Omental fat pad (tissue), 4 donors: ENCODE results near the gene MS4A8. TPM values are rescaled to one million over a fixed set of nuclear protein-coding genes. Genes with fewer than 3 reads are reported as not detected.
"Not testable (repeated sequence)": the region's sequence is repeated elsewhere in the genome, so short reads cannot be mapped to it uniquely, and the experiment has no call there.

Experiments used
- ATAC-seq: fragments of 150-250 bp; one replicate; pipeline ENCODE4 v1.9.1; 2016; ENCODE audit warnings: mild to moderate bottlenecking, moderate library complexity; ENCODE audit not compliant: low FRiP score
- DNase-seq: peaks from one replicate; pipeline ENCODE4 v3.0.0-alpha.2; 2019; ENCODE audit warnings: low spot score
- total RNA-seq, 4 donors: library from RNA; depleted of rRNA; stranded (reverse); fragments of >200 nt; gene quantifications; one replicate each; pipeline ENCODE4 v1.1.0, GENCODE V29; 2016
- TF ChIP-seq, protein P1 (sequence below), 3 donors: fragments of 450-650 bp; IDR thresholded peaks; one replicate each; pipeline ENCODE4 v1.5.1; 2016 to 2017; ENCODE audit warnings: antibody characterized with exemption in 3 of 3, mild to moderate bottlenecking in 3 of 3, moderate library complexity in 2 of 3

MS4A8 gene
- total RNA-seq, 4 donors from 2014 or later = not detected

DNA sequence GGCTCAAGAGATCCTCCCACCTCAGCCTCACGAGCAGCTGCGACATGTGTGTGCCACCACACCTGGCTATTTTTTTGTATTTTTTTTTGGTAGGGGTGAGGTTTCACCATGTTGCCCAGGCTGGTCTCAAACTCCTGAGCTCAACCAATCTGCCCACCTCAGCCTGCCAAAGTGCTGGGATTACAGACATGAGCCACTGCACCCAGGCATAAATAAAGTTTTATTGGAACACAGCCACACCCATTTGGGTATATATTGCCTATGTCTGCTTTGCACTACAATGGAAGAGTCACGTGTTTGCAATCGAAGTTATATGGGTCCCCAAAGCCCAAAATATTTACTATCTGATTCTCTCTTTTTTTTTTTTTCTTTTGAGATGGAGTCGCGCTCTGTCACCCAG, 55.5 kb downstream of the MS4A8 start:
- DNase-seq (no peak), ATAC-seq (no peak)
- TF ChIP-seq, protein P1, sequence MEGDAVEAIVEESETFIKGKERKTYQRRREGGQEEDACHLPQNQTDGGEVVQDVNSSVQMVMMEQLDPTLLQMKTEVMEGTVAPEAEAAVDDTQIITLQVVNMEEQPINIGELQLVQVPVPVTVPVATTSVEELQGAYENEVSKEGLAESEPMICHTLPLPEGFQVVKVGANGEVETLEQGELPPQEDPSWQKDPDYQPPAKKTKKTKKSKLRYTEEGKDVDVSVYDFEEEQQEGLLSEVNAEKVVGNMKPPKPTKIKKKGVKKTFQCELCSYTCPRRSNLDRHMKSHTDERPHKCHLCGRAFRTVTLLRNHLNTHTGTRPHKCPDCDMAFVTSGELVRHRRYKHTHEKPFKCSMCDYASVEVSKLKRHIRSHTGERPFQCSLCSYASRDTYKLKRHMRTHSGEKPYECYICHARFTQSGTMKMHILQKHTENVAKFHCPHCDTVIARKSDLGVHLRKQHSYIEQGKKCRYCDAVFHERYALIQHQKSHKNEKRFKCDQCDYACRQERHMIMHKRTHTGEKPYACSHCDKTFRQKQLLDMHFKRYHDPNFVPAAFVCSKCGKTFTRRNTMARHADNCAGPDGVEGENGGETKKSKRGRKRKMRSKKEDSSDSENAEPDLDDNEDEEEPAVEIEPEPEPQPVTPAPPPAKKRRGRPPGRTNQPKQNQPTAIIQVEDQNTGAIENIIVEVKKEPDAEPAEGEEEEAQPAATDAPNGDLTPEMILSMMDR (IDR thresholded peaks at IDR 0.05) = no peak

DNA sequence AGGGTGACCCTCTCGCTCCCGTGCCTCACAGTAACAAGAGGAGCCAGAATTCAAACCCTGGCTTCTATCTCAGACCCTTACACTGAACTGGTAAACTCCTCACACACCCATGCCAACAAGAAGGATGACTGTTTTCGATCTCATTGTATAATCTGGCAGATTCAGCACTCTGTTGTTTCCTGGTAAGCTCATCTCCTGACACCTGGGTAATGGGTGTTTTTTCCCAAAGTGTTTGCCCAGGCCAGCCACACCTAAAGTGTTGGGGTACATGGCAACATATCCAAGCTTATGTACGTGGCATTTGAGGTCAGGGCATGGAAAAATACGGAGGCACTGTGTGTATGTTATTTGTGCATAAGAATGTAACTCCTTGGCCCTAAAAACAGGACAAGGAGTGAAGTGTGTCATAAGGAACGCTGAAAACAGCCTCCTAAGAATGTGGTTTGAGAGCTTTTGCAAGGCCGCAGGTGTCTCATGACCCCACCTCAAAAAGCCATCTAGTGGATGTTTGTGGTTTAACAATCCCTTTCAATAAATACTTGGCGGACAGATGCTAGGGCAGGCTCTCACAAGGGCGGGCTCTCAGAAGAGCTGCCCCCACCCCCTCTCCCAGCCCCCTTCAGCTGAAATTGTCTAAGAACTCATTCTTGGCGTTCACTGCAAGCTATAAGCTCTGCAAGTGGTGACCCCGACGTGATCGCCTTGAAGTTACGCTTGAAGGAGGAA, 57.1 kb downstream of the MS4A8 start, which contains the start of gene MS4A15:
Gene MS4A15, plus strand, starts transcription at position 561 of the 726 bp plus-strand sequence. CDS start 6,867 bp downstream, outside the sequence.
- TF ChIP-seq, protein P1 (IDR thresholded peaks at IDR 0.05) = no peak
- DNase-seq (no peak), ATAC-seq (no peak)

DNA sequence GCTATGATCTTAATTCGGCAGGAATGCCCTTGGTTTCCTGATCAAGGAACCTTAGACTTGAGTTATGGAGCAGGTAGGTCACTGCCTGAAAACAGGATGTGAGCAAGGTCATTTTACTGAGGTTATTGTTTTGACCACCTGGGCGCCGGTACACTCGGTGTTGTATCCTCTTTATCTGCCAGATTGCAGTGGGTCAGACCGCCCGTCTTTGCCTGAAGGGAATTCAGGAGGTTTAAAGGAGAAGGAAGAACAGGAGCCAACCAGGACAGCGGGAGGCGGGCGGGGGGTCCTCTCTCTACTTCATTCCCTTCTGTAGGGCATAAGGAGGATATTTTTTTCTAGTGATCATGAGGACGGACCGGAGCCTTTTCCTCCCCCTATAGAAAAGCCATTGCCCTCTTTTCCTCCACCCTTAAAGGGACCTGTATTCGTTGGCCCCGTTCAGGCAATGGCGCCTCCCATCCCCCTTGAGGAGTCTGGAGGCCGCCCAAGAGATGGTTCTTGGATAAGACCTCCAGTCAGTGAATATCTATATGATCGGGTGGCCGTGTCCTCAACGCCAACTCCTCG, 57.9 kb downstream of the MS4A8 start:
- no peak for ATAC-seq
- TF ChIP-seq, protein P1 (IDR thresholded peaks at IDR 0.05) = no peak
- no peak for DNase-seq

DNA sequence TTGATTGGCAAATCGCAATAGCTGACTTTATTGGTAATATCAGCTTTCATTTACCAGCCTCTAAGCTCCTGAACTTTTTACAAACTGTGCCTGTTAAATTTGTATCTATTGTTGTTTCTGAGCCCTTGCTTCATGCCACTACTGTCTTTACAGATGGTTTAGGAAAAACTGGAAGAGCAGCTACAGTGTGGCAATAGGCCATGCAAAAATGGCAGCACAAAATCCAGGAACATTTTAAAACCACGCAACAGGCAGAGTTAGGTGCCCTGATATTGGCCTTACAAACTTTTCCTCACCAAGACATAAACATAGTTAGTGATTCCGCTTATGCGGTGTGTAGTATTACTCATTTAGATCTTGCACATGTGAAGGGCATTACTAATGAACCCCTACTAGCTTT, 59.3 kb downstream of the MS4A8 start:
- not testable (repeated sequence) for ATAC-seq

DNA sequence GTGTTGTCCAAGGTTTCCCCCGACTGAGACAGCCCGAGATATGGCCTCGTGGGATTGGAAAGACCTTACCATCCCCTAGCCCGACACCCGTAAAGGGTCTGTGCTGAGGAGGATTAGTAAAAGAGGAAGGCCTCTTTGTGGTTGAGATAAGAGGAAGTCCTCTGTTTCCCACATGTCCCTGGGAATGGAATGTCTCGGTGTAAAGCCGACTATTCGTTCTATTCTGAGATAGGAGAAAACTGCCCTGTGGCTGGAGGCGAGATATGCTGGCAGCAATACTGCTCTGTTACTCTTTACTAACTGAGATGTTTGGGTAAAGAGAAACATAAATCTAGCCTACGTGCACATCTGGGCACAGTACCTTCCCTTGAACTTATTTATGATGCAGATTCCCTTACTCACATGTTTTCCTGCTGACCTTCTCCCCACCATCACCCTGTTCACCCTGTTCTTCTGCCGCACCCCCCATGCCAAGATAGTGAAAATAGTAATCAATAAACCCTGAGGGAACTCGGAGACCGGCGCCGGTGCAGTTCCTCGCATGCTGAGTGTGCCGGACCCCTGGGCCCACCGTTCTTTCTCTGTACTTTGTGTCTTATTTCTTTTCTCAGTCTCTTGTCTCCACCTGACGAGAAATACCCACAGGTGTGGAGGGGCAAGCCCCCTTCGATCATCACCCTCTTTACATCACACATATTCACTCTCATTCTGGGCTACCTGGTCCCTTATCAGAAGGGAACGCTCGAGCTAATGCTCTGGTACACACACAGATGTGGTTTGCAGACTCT, 60.2 kb downstream of the MS4A8 start:
- not testable (repeated sequence) for ATAC-seq, DNase-seq

More for the DNA sequence above, 59.3 kb downstream of the MS4A8 start:
- not testable (repeated sequence) for DNase-seq

DNA sequence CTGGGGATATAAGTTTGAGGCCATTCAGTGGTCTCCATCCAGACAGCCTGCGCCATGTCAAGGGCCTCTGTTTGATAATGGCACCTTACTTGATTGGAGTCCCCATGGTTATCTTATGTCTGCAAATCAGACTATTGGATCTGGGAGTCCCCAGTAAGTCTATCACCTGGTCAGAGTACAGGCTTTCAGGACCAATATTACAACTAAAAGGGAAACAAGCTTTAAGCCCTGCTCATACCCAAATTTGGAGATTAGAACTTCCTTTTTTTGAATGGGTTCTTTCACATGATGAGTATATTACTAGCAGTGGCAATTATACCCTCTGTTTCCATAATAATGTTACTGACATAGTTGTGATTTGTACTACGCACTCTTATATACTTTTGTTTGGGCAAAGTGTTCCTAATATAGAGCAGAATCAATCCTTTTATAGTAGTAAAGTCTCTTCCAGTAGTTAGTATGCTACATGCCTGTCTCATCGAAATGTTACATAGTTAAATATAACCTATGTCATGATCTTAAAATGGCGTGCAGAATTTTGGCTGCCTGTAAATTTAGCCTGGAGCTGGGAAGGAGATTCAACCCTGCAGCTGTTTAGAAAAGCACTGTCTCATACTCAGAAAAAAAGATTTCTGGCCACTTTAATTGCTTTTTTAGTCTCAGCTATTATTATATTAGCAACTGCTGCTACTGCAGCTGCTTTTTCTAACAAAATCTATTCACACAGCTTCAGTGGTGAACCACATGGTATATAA, 62.2 kb downstream of the MS4A8 start:
- TF ChIP-seq, protein P1 (IDR thresholded peaks at IDR 0.05) = no peak
- ATAC-seq (no peak), DNase-seq (no peak)

DNA sequence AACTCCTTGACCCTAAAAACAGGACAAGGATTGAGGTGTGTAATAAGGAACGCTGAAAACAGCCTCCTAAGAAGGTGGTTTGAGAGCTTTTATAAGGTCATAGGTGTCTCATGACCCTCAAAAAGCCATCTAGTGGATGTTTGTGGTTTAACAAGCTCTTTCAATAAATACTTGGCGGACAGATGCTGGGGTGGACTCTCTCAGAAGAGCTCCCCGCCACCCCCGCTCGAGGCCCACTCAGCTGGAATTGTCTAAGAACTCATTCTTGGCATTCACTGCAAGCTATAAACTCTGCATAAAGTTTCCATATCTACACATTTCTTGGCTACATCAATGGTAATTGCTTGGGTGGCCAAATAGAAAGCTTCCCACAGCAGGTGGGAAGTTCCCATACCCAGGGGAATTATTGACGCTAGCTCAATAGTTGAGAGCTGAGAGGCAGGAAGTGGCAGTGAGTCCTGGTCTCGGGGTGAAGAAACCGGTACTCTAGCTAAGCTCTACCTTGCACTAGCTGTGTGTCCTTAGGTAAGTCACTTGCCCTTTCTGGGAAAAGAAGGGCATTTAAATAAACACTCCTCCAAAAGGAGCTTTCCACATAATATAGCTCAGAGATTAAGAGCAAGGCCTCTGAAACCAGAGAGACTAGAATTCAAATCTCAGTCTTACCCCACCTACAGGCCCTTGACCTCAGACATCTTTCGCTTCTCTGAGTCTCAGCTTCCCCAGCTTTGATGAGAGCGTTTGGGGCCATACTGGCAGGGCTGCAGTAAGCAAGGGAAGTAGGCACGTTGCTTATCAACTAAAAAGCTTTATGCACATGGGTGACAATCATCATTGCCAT, 63.7 kb downstream of the MS4A8 start:
- TF ChIP-seq, protein P1 (IDR thresholded peaks at IDR 0.05) = no peak
- DNase-seq (no peak), ATAC-seq (no peak)
